NCI-H1417 (cell line): ENCODE data around the gene MATN1.

ENCODE experiments used
- DNase-seq, 3 experiments: peaks; one replicate each; lab custom pipeline; 2025; lab: John Stamatoyannopoulos, UW

The MATN1 gene

GRCh38 chr1:30758121-30758688 is 34.8 kb upstream of the MATN1 start:
- DNase-seq = no peak

- no peak for DNase-seq
These were observed 34.2 kb upstream of the MATN1 start, which contains the start of gene LAPTM5 for GRCh38 chr1:30757352-30758120. Gene LAPTM5 (minus strand): TSS chr1:30757774. CDS start chr1:30757745, 29 bp downstream.

GRCh38 chr1:30756545-30757351 is 33.4 kb upstream of the MATN1 start:
- no peak for DNase-seq

- no peak for DNase-seq
These were observed 32.8 kb upstream of the MATN1 start for GRCh38 chr1:30756206-30756544.

GRCh38 chr1:30755746-30756145 is 32.4 kb upstream of the MATN1 start:
- no peak for DNase-seq

- DNase-seq = no peak
These were observed 31.9 kb upstream of the MATN1 start for GRCh38 chr1:30755334-30755733.

GRCh38 chr1:30754684-30755171 is 31.3 kb upstream of the MATN1 start:
- DNase-seq = no peak

- DNase-seq = no peak
These were observed 30.3 kb upstream of the MATN1 start for GRCh38 chr1:30753660-30754123.

- no peak for DNase-seq
These were observed 29.7 kb upstream of the MATN1 start for GRCh38 chr1:30753118-30753517.

- DNase-seq = no peak
These were observed 29.2 kb upstream of the MATN1 start for GRCh38 chr1:30752651-30752908.

- no peak for DNase-seq
These were observed 28.7 kb upstream of the MATN1 start for GRCh38 chr1:30751830-30752650.

- DNase-seq = no peak
These were observed 27.4 kb upstream of the MATN1 start for GRCh38 chr1:30750731-30751291.

- DNase-seq = no peak
These were observed 26.6 kb upstream of the MATN1 start for GRCh38 chr1:30749691-30750583.

- DNase-seq = no peak
These were observed 25.5 kb upstream of the MATN1 start for GRCh38 chr1:30748699-30749401.

- peak; percentile 18 to 60 (median 58) for DNase-seq
These were observed 24.8 kb upstream of the MATN1 start for GRCh38 chr1:30748098-30748698.

- DNase-seq = no peak
These were observed 23.9 kb upstream of the MATN1 start for GRCh38 chr1:30747033-30748008.

- DNase-seq = peak in 1 of 3 experiments; percentile 7
These were observed 23.0 kb upstream of the MATN1 start for GRCh38 chr1:30746212-30747032.

GRCh38 chr1:30745834-30746208 is 22.4 kb upstream of the MATN1 start:
- no peak for DNase-seq
